Fibroblast of the aortic adventitia (primary cell): ENCODE data around the gene LONP1. TPM values are rescaled to one million over a fixed set of nuclear protein-coding genes. Genes with fewer than 3 reads are reported as not detected.

Source experiments
- DNase-seq: peaks from one replicate; pipeline ENCODE4 v3.0.0-alpha.2; 2010; ENCODE audit warnings: low read depth
- H3K4me3 ChIP-seq: 2 replicates; pipeline ENCODE4 v1.5.1; 2011; ENCODE audit warnings: low read depth, mild to moderate bottlenecking, control low read depth, low read length, moderate library complexity
- CTCF ChIP-seq: IDR thresholded peaks from 2 replicates; pipeline ENCODE4 v1.5.1; 2011; ENCODE audit warnings: mild to moderate bottlenecking, low read length, control low read depth, inconsistent platforms; ENCODE audit not compliant: insufficient read depth
- total RNA-seq: library from RNA; depleted of rRNA; stranded (reverse); fragments of >200 nt; gene quantifications from 2 replicates; pipeline ENCODE4 v1.2.3, GENCODE V29; 2012; ENCODE audit warnings: low replicate concordance

Gene LONP1
- total RNA-seq, 1 donor, result 80.3 TPM

DNA sequence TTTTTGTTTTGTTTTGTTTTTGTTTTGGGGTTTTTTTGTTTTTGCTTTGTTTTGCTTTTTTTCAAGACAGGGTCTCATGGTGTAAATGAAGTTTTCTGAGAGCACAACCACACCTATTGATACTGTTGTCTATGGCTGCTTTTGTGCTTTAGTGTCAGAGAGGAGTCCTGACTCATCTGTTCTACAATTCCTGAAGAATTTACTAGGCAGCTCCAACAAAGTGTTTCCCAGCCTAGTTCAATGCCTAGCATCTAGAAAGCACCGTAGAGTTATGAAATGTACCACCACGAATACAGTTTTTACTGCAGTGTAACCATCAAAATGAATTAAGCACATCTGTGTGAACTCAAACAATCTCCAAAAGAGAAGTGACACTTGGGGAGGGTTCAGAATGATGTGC is 75.9 kb downstream of the LONP1 start:
- DNase-seq, result no peak
- no peak for TF ChIP-seq CTCF
- no peak overlapping the region for H3K4me3 ChIP-seq

- no peak for DNase-seq
- no peak for TF ChIP-seq CTCF
- H3K4me3 ChIP-seq, result no peak overlapping the region
These were observed 76.9 kb downstream of the LONP1 start for GRCh38 chr19:5643060-5643459.

DNA sequence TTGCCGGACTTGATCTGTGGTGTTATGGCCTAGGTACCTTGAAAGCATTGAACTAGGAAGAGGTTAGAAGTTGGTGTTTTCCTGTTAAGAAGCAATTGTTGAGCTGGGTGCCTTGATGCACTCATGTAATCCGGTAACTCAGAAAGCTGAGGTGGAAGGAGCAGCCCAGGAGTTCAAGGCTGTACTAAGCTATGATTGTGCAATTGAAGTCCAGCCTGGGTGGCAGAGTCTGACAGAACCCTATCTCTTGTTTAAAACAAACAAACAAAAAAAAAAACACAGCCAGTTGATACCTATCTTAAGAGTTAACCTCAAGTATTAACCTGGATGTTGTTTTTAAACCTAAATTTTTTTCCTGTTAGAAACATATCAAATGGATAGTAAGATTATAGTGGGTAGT is 77.7 kb downstream of the LONP1 start:
- no peak overlapping the region for H3K4me3 ChIP-seq
- no peak for TF ChIP-seq CTCF
- no peak for DNase-seq

Other genes with a start within 250 kb of the LONP1 start
- 0.08 TPM in 1 of 2 replicates, not detected in the other for gene TINCR, start 152.2 kb downstream of the LONP1 start, total RNA-seq
- 36.7 and 39.9 TPM in 2 replicates for gene SAFB2, start 97.4 kb downstream of the LONP1 start, total RNA-seq
- gene SAFB, start 97.1 kb downstream of the LONP1 start, total RNA-seq, result 43.5 and 92.9 TPM in 2 replicates
- 15.4 and 31.1 TPM in 2 replicates for gene MICOS13, start 39.6 kb downstream of the LONP1 start, total RNA-seq
- 10.8 and 17.2 TPM in 2 replicates for gene HSD11B1L, start 39.1 kb downstream of the LONP1 start, total RNA-seq
- 87.7 and 296 TPM in 2 replicates for gene RPL36, start 29.9 kb downstream of the LONP1 start, total RNA-seq
- gene CATSPERD, start 491 bp upstream of the LONP1 start, total RNA-seq, result not detected in 2 replicates
- gene PRR22, start 64.6 kb upstream of the LONP1 start, total RNA-seq, result 0.09 and 1.1 TPM in 2 replicates
- 16.9 and 82.9 TPM in 2 replicates for gene DUS3L, start 71.0 kb upstream of the LONP1 start, total RNA-seq
- gene NRTN, start 84.9 kb upstream of the LONP1 start, total RNA-seq, result 0.09 TPM in 1 of 2 replicates, not detected in the other
- gene FUT6, start 119.6 kb upstream of the LONP1 start, total RNA-seq, result not detected in 2 replicates
- not detected in 2 replicates for gene FUT3, start 131.3 kb upstream of the LONP1 start, total RNA-seq
- gene FUT5, start 150.4 kb upstream of the LONP1 start, total RNA-seq, result not detected in 2 replicates
- gene NDUFA11, start 183.6 kb upstream of the LONP1 start, total RNA-seq, result 172 and 261 TPM in 2 replicates
- 3.2 and 5.6 TPM in 2 replicates for gene VMAC, start 184.7 kb upstream of the LONP1 start, total RNA-seq
- 3.5 and 8.5 TPM in 2 replicates for gene CAPS, start 194.1 kb upstream of the LONP1 start, total RNA-seq